Measurements from ENCODE around the gene SETD7. TPM values are rescaled to one million over a fixed set of nuclear protein-coding genes. Genes with fewer than 3 reads are reported as not detected.

The SETD7 gene
- total RNA-seq, 1 experiment from 2014 or later = 29.6 TPM

- CTCF ChIA-PET = no interaction called here
- Histone ChIP-seq H3K27ac (ENCODE audit: low read length) (no peak overlapping the region), H3K4me1 (ENCODE audit: insufficient read depth, low read length) (no peaks in the 10 kb centered on the region), H3K27me3 (ENCODE audit: low read length) (no peaks in the 10 kb centered on the region), H3K4me2 (ENCODE audit: low read length) (no peak overlapping the region), H4K20me1 (ENCODE audit: low read length) (no peaks in the 10 kb centered on the region), H3K9ac (ENCODE audit: low read length) (no peak overlapping the region), H3K9me2 (replicated peaks; ENCODE audit: low read length) (no peaks in the 10 kb centered on the region), H3K9me3 (ENCODE audit: low read length) (no peaks in the 10 kb centered on the region), H3F3A (ENCODE audit: low read length, unreplicated experiment) (no peaks in the 10 kb centered on the region), H3K79me2 (ENCODE audit: low read length) (no peaks in the 10 kb centered on the region), H2AFZ (ENCODE audit: low read length) (no peak overlapping the region), H3K4me3 (ENCODE audit: low read length) (no peak overlapping the region), H3K36me3 (ENCODE audit: low read depth, low read length) (no peaks in the 10 kb centered on the region)
- intact Hi-C loops (cut with micrococcal nuclease) = no loop called here
- ATAC-seq (no peak), DNase-seq (no peak)
- BruUV-seq (replicated peaks) = no TSS peak
- POLR2A ChIA-PET (ENCODE audit: unreplicated experiment) = no interaction called here
- no peak for TF ChIP-seq EZH2 (IDR thresholded peaks at IDR 0.05; ENCODE audit: low read length, unreplicated experiment)
- TF ChIP-seq CTCF (conservative IDR thresholded peaks at IDR 0.05; ENCODE audit: low read depth, low read length) = no peak
- TF ChIP-seq EZH2phosphoT487 (IDR thresholded peaks at IDR 0.05; ENCODE audit: borderline replicate concordance, low read length) = no peak
Measured at GRCh38 chr4:139476363-139476762, 79.7 kb downstream of the SETD7 start.

GRCh38 chr4:139472852-139473251 lies 83.2 kb downstream of the SETD7 start:
- no peak for TF ChIP-seq EZH2phosphoT487 (IDR thresholded peaks at IDR 0.05; ENCODE audit: borderline replicate concordance, low read length)
- no peak for TF ChIP-seq EZH2 (IDR thresholded peaks at IDR 0.05; ENCODE audit: low read length, unreplicated experiment)
- TF ChIP-seq CTCF (conservative IDR thresholded peaks at IDR 0.05; ENCODE audit: low read depth, low read length) = no peak
- no peak overlapping the region for H3K9ac ChIP-seq (ENCODE audit: low read length)
- H3K9me3 ChIP-seq (ENCODE audit: low read length) = no peaks in the 10 kb centered on the region
- no peak overlapping the region for H3K4me3 ChIP-seq (ENCODE audit: low read length)
- no peaks in the 10 kb centered on the region for H3K27me3 ChIP-seq (ENCODE audit: low read length)
- no peak overlapping the region for H2AFZ ChIP-seq (ENCODE audit: low read length)
- ChIA-PET POLR2A (ENCODE audit: unreplicated experiment) (no interaction called here), CTCF (no interaction called here)
- H3K36me3 ChIP-seq (ENCODE audit: low read depth, low read length) = no peaks in the 10 kb centered on the region
- H3K4me1 ChIP-seq (ENCODE audit: insufficient read depth, low read length) = no peaks in the 10 kb centered on the region
- H3K9me2 ChIP-seq (replicated peaks; ENCODE audit: low read length) = no peaks in the 10 kb centered on the region
- intact Hi-C loops (cut with micrococcal nuclease) = no loop called here
- BruUV-seq (replicated peaks) = no TSS peak
- no peak overlapping the region for H3K4me2 ChIP-seq (ENCODE audit: low read length)
- H3F3A ChIP-seq (ENCODE audit: low read length, unreplicated experiment) = no peaks in the 10 kb centered on the region
- no peaks in the 10 kb centered on the region for H4K20me1 ChIP-seq (ENCODE audit: low read length)
- ATAC-seq = no peak
- H3K27ac ChIP-seq (ENCODE audit: low read length) = no peak overlapping the region
- DNase-seq = no peak
- H3K79me2 ChIP-seq (ENCODE audit: low read length) = peaks cover 16% of the 10 kb centered on the region

- POLR2A ChIA-PET (ENCODE audit: unreplicated experiment) = no interaction called here
- Histone ChIP-seq H3K79me2 (ENCODE audit: low read length) (peaks cover 17% of the 10 kb centered on the region), H3F3A (ENCODE audit: low read length, unreplicated experiment) (no peaks in the 10 kb centered on the region), H3K4me2 (ENCODE audit: low read length) (no peak overlapping the region), H3K27ac (ENCODE audit: low read length) (no peak overlapping the region), H4K20me1 (ENCODE audit: low read length) (no peaks in the 10 kb centered on the region), H2AFZ (ENCODE audit: low read length) (no peak overlapping the region), H3K36me3 (ENCODE audit: low read depth, low read length) (no peaks in the 10 kb centered on the region), H3K4me1 (ENCODE audit: insufficient read depth, low read length) (no peaks in the 10 kb centered on the region), H3K9me2 (replicated peaks; ENCODE audit: low read length) (no peaks in the 10 kb centered on the region), H3K9me3 (ENCODE audit: low read length) (no peaks in the 10 kb centered on the region), H3K9ac (ENCODE audit: low read length) (no peak overlapping the region), H3K27me3 (ENCODE audit: low read length) (no peaks in the 10 kb centered on the region), H3K4me3 (ENCODE audit: low read length) (no peak overlapping the region)
- intact Hi-C loops (cut with micrococcal nuclease) = no loop called here
- no TSS peak for BruUV-seq (replicated peaks)
- no peak for DNase-seq
- TF ChIP-seq CTCF (conservative IDR thresholded peaks at IDR 0.05; ENCODE audit: low read depth, low read length) = no peak
- TF ChIP-seq EZH2phosphoT487 (IDR thresholded peaks at IDR 0.05; ENCODE audit: borderline replicate concordance, low read length) = no peak
- no peak for TF ChIP-seq EZH2 (IDR thresholded peaks at IDR 0.05; ENCODE audit: low read length, unreplicated experiment)
- ATAC-seq = no peak
- CTCF ChIA-PET = no interaction called here
Measured at GRCh38 chr4:139470997-139471665, 84.9 kb downstream of the SETD7 start.

Measured in PC-3 (cell line).